Pulmonary artery endothelial cell (primary cell): ENCODE measurements around the gene BRDT. TPM values are rescaled to one million over a fixed set of nuclear protein-coding genes. Genes with fewer than 3 reads are reported as not detected.
A peak's percentile ranks its signal among the peaks of the same experiment; 100 is the strongest.

ENCODE experiments used
- DNase-seq: peaks from one replicate; pipeline ENCODE4 v3.0.0-alpha.2; 2011; ENCODE audit warnings: low read depth, low spot score
- total RNA-seq: library from RNA; depleted of rRNA; stranded (reverse); fragments of >200 nt; gene quantifications from 2 replicates; pipeline ENCODE4 v1.2.3, GENCODE V29; 2014

Gene BRDT
- not detected in 2 replicates for total RNA-seq

DNA sequence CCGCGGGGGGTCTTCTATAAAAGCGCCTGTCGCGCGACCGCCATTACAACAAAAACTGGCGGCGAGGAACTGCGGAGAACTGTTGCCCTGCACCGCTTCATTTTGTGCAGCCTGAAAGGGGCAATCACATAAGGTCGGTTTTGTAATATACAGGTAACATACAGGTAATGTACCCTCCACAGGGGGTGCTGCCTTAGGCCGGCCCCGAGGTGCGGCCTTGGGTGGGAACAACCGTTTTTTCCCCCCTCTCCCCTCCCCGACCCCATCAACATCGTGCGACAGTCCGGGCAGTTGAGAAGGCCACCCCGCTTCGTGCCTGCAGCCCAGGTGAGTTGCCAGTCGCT, at the start of gene BRDT:
BRDT (plus strand) TSS at position 46 of the 344 bp plus-strand sequence. CDS start 13,354 bp downstream, outside the sequence.
- DNase-seq = no peak

DNA sequence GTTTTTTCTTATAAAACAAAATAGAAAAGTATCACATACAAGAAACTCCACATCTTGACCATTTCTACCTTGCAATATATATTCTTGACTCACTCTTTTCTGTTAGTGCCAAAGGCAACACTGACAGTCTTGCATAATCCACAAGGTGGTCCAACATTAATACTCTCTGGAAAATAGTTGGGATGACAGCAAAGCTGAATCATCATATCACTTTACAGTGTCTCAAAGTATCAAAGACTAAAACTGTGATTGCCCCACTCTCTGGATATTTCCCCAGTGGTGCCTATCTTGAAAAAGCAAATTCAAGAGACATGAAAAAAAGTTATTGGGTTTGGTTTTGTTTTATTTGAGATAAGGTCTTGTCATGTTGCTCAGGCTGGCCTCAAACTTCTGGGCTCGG, 48.6 kb upstream of the BRDT start:
- no peak for DNase-seq

DNA sequence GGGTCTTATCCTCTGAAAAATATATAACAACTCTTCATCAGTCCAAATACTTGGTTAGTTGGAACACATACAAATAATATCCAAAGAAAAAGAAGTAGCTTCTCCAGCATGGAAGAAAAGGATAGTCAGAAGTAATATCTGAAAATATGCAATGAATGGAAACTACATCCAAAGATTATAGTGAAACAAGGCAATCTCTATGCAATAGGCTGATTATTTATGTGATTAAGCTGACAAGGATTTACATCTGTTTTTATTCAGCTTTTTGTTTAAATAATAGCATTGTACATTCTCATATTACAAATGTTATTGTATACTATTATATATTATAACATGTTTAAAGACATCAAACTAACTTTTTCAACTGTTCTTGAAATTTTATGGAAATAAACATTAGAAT, 48.0 kb upstream of the BRDT start:
- no peak for DNase-seq

DNA sequence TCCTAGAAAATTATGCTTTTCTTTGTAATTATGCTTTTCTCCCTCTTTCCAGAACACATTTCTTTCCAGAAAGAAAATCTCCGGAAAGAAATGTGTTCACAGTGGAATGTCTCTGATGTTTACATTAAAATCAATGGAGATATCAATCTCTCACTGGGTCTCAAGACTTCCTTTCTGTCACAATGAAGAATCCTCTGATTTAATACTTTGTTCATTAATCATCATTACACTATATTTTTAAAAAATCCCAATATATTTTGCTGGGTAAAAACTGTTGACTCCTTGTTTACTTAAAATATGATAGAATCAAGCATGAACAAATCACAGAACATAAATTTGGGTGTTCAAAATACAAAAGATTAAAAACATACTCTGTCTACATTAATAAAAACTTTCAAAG, 36.9 kb upstream of the BRDT start:
- DNase-seq = no peak

DNA sequence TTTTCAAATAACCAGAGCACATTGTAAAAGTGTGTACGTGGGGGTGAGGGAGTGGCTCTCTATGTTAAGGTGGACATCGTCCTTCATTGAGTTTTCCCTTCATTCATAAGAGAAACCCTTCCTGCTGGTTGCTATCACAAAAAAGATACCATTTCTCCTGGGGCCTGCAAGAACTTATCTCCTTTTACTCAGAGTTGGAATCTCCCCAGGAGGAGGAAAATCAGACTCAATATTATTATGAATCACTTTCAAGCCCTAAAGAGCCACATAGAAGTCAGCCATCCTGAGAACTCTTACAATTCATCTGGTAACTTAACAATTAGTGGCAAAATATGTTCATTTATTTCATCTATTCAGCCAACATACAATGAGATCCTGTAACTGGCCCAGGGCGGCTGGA, 36.2 kb upstream of the BRDT start:
- no peak for DNase-seq

DNA sequence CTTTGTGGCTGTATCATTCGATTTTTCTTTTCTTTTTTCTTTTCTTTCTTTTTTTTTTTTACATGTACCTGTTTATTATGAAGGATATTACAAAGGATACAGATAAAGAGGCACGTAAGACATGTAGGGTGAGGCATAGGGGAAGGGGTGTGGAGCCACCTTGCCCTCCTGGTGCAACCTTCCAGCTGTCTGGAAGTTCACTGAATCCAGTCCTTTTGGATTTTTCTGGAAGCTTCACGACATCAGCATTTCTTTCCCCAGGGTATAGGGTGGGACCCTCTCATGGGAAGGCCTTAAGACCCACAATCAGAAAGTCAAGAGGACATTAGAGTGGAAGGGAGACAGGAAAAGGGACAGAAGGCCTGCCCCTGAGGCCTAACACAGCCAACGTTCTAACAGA, 33.2 kb upstream of the BRDT start:
- no peak for DNase-seq

DNA sequence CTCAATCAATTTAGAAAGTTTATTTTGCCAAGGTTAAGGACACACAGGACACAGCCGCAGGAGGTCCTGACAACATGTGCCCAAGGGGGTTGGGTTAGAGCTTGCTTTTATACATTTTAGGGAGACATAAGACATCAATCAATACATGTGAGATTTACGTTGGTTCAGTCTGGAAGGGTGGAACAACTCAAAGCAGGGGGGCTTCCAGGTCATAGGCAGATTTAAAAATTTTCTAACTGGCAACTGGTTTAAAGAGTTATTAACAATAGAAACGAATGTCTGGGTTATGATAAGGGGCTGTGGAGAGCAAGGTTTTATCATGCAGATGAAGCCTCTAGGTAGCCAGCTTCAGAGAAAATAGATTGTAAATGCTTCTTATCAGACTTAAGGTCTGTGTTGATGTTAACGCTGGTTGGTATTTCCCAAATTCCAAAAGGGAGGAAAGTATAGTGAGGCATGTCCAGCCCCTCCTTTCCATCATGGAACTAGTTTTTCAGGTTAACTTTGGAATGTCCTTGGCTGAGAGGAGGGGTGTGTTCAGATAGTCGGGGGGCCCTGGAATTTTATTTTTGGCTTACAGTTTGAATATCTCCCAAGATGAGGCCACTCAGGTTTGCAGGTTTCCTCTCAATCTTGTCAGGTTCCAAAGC, 32.3 kb upstream of the BRDT start:
- no peak for DNase-seq

DNA sequence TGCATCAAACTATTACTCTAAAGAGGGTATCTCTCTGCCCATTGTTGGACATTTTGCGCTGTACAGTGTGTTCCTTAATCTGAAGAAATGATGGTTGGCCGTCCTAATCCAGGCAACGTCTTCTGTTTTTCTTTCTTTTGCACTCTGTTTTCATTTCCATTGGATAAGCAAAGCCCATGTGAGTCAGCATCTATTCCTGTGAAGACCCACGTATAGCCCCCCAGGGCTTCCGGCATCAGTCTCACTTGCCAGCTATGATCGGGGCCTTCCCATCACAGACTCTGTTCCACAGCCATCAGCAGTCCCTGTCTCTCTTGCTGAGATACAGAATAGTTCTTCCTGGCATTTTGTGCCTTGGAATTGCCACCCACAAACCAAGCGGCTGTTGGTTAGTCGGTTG, 29.2 kb upstream of the BRDT start:
- no peak for DNase-seq

DNA sequence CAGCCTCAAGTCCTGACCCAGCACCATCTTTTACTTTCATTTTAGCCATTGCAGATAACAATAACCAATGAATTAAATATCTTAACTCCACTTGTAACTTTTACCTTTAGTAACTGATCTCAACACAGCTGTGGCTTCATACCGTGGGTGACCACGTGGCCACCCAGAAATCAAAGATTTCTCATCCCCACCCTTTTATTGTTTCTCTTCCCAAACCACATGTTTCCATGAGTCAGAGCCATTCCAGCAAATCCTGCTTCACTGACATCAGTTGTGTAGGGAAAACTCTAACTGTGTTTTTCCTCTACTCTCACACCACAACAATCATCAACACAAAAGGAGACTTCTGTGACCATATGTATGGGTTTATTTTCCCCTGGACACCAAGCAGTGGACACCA, 25.1 kb upstream of the BRDT start:
- DNase-seq = no peak

DNA sequence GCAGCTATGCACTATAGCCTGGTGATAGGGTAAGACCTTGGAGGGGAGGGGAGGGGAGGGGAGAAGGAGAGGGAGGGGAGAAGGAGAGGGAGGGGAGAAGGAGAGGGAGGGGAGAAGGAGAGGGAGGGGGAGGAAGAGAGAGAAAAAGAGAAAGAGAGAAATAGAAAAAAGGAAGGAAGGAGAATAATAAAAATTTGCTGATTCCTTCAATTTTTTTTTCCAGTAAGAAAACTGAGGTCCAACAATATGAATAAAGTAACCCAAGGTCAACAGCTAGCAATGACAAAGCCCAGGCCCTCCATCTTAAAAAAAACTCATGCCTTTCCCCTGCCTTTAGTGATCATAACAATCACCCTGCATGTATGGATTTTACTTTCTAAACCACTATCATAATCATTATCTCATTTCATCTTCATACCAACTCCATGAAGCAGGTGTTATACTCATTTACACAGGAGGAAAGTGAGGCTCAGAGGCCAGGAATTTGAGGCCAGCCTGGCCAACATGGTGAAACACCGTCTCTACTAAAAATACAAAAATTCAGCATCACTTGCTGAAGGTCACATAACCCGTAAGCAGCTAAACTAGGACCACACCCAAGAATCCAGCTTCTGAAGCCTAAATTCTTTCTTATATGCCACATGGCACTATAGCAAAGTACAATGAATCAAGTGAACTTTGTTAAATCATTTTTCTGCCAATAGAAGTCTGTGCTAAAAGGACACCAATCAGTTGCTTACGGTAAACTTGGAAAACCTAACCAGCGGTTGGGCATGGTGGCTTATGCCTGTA, 23.4 kb upstream of the BRDT start:
- no peak for DNase-seq

DNA sequence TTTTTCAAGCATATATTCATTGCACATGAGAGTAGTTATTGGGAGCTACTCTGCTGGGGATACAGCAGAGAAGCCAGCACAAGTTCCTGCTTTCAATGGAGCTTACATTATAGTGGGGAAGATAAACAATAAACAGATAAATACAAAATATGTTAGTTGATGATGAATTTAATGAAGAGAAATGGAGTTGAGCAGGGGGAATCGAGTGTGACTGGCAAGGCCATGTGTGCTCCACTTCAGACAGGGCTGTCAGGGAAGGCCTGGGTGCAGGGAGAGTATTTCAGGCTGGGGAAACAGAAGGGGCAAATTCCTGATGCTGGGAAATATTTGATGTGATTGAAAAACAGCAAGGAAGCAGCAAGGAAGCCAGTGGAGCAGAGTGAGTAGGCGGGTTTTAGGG, 21.2 kb upstream of the BRDT start:
- DNase-seq = no peak

DNA sequence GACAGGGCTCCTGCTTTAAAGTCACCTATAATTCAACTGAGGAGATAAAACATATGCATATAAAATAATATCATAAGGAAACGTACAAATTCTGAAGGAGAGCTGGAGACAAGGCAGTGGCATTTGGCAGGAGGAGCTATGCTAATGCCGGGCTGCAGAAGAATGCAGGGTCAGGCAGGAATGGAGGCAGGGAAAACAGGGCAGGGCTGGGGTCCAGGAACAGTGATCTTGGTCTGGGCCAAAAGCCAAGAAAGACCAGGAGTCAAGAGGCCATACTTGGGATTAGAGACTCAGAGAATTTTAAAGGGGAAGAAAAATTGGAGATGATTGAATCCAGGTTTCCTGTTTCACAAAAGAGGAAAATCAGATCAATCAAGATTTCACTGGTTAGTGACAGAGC, 20.0 kb upstream of the BRDT start:
- DNase-seq = peak; percentile 45

DNA sequence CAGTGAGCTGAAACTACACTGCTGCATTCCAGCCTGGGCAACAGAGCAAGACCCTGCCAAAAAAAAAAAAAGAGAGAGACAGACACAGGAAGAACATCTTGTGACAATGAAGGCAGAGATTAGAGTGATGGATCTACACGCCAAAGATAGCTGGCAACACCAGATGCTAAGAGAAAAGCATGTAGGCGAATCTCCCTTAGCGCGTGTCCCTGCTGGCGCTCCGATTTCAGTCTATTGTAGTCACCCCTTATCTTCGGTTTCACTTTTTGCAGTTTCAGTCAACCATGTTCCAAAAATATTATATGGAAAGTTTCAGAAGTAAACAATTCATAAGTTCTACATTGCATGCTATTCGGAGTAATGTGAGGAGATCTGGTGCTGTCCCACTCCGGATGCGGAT, 11.6 kb upstream of the BRDT start:
- DNase-seq = no peak

DNA sequence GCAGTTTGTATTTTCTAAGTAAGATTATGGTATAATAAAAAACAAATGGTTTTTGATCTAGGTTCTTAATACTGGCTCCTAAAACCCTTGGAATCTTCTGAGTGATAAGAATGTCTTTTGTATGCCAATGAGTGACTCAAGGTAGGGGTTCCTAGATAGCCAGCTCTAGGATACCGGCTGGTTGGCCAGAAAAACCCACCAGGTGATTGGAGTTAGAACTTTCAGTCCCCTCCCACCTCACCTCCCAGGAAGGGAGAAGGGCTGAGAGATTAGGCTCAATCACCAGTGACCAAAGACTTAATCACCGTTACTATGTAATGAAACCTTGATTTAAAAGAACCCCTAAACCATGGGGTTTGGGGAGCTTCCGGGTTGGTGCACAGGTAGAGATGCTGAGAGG, 8.7 kb upstream of the BRDT start:
- DNase-seq = no peak

DNA sequence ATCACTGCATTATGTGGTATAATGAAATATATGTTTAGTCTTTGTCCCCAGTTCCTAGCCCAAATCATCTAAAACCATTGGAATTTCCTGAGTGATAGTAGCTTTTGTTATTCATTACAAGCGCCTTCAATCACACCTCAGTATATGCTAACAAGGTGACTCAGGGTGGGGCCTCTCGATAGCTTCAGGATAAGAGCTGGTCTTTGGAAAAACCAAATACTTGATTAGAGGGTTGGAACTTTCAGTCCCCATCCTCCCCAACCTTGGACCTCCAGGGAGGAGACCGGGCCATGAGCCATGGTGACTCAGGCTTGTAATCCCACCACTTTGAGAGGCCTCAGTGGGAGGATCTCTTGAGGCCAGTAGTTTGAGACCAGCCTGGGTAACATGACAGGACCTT, 5.1 kb upstream of the BRDT start:
- no peak for DNase-seq

DNA sequence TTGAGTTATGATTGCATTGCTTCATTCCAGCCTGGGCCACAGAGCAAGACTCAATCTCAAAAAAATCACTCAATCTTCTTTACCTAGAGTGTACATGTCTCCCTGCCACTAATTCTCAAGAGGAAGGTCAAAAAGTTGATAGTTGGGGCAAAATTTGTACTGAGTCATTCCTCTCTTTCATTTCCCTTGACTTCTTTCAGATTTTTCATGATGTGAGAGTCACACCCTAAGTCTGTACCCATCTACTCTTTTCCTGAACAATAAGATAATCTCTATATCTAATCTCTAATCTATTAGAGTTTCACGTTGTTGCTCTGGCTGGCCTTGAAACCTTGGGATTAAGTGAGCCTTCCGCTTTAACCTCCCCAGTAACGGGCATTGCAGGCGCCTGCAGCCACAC, 1.1 kb upstream of the BRDT start:
- no peak for DNase-seq

DNA sequence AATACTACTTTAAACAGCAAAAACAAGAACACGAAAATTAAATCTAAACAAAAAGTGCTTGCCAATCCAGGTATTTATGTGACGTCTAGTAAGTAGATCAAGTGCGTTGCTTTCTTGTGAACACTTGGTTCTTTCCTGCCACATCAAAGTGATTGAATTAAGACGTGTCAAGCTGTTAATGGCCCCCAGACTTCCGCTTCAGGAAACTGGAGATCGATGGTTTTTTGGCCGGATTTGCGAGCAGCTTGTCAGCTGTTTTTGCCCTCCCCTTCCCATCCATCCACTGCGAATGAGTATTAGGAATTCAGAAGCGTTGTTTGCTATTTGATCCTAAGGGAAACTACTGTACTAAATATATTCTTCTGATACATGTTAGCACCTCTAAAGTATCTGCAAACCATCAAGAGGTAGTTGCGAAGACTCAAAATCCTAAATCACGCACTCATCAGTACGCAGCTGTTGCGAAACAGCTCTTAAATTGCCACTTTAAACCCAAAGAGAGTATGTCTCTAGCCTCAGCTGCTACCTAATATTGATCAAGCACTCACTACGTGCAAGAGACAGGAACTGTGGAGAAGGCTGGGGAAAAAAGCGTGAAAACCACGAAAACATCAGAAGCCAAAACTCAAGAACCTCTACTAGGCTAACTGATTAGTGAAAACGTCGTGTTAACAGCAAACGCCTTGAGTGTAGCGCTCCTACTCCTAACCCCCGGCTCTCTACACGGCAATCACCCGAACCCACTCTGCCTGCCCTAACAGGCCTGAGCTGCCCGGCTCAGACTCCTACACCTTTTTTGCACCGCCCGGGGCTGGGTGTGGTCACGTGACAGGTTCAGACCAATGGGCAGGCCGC, 473 bp upstream of the BRDT start:
- DNase-seq = no peak

DNA sequence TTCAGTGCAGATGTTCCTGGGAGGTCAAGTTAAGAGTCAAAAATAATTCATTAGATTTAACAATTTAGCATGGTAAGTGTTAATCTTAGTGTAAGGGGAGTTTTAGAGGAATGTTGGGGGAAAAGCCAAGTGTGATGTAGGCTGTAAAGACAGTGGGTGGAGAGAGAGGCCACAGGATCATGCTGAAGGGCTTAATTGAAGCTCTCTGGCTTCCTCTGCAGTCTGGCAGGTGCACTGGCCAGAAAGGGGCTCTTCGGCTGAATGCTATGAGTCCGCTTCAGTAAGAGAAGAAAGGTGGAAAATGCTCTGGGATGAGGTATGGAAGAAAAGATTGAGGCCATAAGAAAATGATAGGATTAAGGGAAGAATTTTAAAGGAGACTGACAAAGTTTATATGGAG, 3.0 kb downstream of the BRDT start:
- DNase-seq = no peak

DNA sequence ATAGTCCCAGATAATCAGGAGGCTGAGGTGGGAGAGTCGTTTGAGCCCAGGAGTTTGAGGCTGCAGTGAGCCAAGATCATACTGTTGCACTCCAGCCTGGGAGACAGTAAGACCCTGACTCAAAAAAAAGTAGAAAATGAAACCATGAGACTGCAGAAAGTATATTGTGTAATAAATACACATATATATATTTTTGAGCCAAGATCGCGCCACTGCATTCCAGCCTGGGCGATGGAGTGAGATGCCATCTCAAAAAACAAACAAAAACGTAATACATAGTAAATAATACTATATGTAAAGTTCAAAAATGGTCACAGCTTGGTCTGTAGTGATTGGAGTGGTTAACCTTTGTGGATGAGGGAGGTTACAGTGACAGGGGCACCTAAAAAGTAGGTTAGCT, 9.7 kb downstream of the BRDT start:
- DNase-seq = no peak

DNA sequence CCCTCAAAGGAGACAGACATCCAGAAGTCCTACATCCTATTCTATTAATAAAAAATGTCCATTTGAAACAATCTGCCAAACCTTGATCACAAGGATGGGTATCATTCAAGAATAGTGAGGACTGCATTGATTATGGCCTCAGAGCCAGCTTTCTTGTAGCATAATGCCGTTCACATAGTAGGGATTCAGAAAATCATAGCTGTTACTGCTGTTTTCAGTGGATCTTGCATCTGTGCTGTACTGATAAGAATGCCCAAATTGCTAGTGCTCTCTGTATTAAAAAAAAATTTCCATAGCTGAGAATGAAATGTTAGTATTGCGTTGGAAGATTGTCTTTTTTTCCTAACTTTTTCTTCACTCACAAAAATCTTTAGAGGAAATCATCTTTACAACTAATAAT, 19.1 kb downstream of the BRDT start:
- DNase-seq = no peak

DNA sequence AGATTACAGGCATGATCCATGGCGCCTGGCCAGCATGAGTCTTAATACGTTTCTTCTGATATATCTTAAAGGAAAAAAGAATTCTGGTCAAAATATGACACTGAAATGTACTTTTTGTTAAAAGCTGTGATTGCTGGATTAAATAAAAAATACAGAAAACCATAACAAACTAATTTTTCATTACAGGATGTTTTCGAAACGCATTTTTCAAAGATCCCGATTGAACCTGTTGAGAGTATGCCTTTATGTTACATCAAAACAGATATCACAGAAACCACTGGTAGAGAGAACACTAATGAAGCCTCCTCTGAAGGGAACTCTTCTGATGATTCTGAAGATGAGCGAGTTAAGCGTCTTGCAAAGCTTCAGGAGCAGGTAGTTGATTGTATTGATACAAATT, 30.2 kb downstream of the BRDT start:
- no peak for DNase-seq

DNA sequence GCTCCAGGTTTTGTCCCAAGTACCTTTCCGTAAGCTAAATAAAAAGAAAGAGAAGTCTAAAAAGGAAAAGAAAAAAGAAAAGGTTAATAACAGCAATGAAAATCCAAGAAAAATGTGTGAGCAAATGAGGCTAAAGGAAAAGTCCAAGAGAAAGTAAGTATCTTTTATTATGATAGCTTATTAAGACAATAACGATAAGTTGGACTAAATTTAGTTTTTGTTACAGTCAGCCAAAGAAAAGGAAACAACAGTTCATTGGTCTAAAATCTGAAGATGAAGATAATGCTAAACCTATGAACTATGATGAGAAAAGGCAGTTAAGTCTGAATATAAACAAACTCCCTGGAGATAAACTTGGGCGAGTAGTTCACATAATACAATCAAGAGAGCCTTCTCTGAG, 31.5 kb downstream of the BRDT start:
- no peak for DNase-seq
